OCI-M2 (cell line): ENCODE measurements around the gene LRRC70.

Experiments
- DNase-seq: peaks from one replicate; lab custom pipeline; 2025; ENCODE audit not compliant: unreplicated experiment; lab: John Stamatoyannopoulos, UW

The LRRC70 gene

DNA sequence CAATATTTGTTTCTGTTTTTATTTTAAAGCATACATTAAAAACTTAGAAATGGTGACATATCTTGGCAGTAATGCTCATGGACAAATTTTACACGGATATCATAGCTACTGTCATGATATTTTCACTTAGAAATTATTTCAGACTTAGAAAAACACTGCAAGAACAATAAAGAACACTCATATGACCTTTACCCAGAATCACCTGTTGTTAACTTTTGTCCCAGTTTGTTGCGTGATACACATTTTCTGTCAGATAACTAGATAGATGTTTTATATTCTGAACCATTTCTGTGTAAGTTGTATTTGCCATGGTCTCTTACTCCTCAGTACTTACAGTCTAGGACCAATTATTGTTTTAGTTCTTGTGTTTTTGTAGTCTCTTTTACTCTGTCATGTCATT, 3.6 kb upstream of the LRRC70 start:
- no peak for DNase-seq

DNA sequence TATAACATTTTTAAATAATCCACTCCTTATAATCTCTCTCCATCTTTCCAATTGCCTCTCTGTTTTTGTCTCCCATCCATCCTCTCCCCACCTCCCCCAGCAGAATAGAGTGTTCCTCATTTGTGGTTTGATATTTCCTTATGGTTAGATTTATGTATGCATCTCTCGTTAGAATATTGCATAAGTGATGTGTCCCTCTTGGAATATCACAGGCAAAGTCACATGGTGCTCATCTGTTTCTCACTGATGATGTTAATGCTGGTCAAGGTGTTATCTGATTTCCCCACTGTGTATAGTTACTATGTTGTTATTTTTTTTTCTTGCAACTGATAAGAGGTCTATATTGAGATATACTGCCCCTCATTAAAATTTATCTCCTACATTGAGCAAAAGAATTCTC, 3.1 kb upstream of the LRRC70 start:
- DNase-seq, result no peak

DNA sequence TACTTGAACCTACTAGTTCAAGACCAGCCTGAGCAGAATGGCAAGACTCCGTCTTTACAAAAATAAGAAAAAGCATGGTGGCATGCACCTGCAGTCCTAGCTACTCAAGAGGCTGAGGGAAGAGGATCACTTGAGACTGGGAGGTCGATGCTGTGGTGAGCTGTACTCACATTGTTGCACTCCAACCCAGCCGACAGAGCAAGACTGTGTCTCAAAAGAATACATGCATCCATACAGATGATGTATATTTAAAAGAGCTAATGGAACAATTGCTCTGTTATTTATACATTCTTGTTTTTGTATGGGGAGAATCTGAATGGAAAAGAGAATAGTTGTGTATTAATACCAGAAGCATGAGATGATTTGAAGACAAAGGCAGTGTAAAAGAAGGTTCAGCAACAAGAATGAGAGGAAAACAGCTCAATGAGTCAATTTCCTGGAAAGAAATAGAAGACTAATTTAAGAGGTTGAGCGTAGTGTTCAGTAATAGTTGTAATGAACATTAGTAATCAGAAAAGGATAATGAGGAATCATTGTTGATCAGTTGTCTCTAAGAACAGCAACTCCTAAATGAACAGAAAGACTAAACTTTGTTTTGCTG, 1.9 kb upstream of the LRRC70 start:
- DNase-seq, result no peak

DNA sequence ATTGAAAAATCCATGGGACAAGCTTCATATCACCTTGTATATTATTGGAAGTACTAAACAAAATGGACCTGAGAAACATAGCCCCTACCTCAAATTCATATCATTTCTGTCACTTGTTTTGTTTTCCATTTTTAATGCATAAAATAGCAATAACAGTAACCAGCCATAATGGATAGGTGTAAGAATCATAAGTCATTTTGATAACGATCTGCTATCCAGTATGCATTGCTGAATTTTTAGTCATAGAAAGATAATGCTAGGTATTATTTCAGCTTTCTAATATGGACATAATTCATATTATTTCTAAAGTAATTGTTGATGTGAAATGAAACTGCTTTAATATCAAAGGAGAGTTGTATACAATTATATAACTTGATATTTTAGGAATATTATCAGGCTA, 1.1 kb upstream of the LRRC70 start:
- no peak for DNase-seq

DNA sequence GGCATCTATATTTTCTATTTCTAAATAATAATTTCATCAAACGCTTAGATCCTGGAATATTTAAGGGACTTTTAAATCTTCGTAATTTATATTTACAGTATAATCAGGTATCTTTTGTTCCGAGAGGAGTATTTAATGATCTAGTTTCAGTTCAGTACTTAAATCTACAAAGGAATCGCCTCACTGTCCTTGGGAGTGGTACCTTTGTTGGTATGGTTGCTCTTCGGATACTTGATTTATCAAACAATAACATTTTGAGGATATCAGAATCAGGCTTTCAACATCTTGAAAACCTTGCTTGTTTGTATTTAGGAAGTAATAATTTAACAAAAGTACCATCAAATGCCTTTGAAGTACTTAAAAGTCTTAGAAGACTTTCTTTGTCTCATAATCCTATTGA, 1.1 kb downstream of the LRRC70 start:
- no peak for DNase-seq

GRCh38 chr5:62581836-62582597, 3.4 kb downstream of the LRRC70 start:
- DNase-seq, result no peak

GRCh38 chr5:62584391-62584790, 5.8 kb downstream of the LRRC70 start:
- no peak for DNase-seq

- DNase-seq, result no peak
These were observed 6.7 kb downstream of the LRRC70 start for GRCh38 chr5:62585306-62585705.

DNA sequence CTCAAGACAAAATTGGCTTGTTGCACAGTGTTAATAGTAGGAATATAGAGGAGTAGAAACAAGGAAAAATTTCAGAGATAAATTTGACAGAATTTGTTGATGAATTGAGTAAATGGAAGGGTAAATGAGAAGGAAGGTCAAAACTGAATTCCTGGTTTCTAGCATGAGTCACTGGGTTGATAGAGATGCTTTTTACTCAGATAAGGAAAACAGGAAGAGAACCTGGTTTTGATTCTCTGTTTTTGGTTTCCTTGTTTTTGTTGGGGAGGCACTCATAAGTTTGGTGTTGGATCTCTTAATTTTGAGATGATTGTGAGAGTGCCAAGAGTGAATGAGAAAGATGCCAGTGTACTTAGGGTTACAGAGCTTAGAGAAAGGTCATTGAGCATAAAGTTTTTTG, 7.1 kb downstream of the LRRC70 start:
- DNase-seq, result no peak

GRCh38 chr5:62587737-62588136, 9.1 kb downstream of the LRRC70 start:
- DNase-seq, result no peak

- DNase-seq, result no peak
These were observed 10.0 kb downstream of the LRRC70 start for GRCh38 chr5:62588668-62589067.

DNA sequence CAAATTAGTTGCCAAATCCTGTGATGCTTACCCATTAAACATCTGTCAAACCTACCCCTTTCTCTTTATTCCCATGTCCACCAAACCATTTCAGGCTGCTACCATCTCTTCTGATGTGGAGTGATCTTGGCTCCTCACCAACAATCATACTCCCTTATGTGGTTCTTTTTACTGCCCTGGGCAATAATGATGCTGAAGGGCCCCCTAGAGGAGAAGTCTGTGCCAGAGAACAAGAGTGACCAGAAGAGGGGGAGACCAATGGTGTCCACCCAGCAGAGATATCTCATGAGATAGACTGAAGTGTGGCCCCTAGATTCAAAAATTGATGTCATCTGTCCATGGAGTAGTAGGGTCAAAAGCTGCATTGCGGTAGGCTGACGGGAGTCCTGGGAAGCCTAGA, 10.9 kb downstream of the LRRC70 start:
- no peak for DNase-seq

- no peak for DNase-seq
These were observed 11.8 kb downstream of the LRRC70 start for GRCh38 chr5:62590387-62590786.

GRCh38 chr5:62592558-62592957, 13.9 kb downstream of the LRRC70 start:
- no peak for DNase-seq

DNA sequence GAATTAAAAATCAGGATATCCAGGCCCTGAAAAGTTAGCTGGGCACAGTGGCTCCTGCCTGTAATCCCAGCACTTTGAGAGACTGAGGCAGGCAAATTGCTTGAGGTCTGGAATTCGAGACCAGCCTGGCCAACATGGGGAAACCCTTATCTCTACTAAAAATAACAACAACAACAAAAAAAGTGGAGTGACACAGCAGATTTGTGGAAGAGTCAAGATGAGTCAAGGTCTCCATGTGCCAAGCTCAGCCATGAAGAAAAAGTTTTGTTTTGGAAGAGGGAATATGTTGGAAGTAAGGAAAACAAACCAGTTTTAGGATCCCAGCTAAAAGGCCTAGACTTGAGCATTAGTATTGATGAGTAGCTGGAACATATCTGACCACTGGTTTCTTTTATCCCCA, 14.7 kb downstream of the LRRC70 start:
- no peak for DNase-seq

- DNase-seq, result no peak
These were observed 15.9 kb downstream of the LRRC70 start for GRCh38 chr5:62594364-62594984.

- no peak for DNase-seq
These were observed 17.5 kb downstream of the LRRC70 start for GRCh38 chr5:62596096-62596495.

GRCh38 chr5:62596691-62597090, 18.1 kb downstream of the LRRC70 start:
- no peak for DNase-seq

- DNase-seq, result no peak
These were observed 18.7 kb downstream of the LRRC70 start for GRCh38 chr5:62597314-62597713.

DNA sequence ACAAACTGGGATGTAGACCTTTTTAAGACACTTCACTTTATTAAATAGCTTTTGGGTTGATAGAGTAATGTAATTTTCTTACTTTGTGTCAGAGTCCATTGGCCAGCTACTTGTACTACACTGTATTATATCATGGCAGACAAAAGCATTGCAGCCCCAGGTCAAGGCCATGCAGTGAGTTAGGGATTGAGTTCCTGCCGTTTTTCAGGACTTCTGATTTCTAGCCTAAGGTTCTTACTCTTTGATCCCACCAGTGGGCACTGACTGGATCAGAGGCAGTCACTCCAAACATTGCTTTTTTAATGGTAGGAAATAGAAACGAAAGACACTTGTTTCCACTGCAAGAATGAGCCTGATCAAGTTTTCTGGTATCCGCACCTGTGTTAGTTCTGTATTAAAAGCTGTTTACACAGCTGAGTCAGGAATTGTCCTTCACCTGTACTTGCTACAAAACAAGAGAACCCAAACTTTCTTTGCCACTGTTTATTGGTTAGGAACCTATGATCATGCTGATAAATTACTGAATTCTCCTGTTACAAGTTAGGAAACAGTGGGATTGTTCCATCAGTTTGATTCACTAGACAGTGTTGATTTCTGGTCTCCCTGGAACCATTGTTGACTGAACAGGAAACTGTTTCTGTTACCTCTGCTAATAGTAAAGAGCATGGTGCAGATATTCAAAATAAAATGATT, 22.1 kb downstream of the LRRC70 start:
- DNase-seq, result no peak

GRCh38 chr5:62603934-62604333, 25.3 kb downstream of the LRRC70 start:
- no peak for DNase-seq

DNA sequence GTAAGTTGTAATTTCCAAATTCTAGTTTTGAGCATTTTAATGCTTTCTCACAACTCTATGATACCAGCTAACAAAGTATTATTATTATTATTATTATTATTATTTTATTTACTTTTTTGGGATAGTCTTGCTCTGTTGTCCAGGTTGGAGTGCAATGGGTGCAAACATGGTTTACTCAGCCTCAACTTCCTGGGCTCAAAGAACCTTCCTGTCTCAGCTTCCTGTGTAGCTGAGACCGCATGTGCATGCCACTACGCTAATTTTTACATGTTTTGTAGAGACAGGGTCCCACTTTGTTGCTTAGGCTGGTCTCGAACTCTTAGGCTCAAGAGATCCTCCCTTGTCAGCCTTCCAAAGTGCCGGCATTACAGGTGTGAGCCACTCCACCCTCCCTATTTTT, 27.0 kb downstream of the LRRC70 start:
- DNase-seq, result no peak
